ENCODE data around the gene SHANK1.
"Not testable (repeated sequence)": the region's sequence is repeated elsewhere in the genome, so short reads cannot be mapped to it uniquely, and the experiment has no call there.

SHANK1 gene

GRCh38 chr19:50753879-50754278 is 34.3 kb upstream of the SHANK1 start:
- TF ChIP-seq EZH2phosphoT487 (conservative IDR thresholded peaks at IDR 0.05; ENCODE audit: low read length) (no peak), CTCF (IDR thresholded peaks at IDR 0.05; ENCODE audit: insufficient read depth, low read length, poor library complexity, severe bottlenecking) (no peak)
- H4K20me1 ChIP-seq (ENCODE audit: low read depth, low read length) = no peaks in the 10 kb centered on the region
- no peaks in the 10 kb centered on the region for H3K79me2 ChIP-seq (ENCODE audit: insufficient read depth, low read length)
- no peak overlapping the region for H2AFZ ChIP-seq (ENCODE audit: low read depth, low read length, severe bottlenecking)
- no peaks in the 10 kb centered on the region for H3K9me2 ChIP-seq (replicated peaks; ENCODE audit: insufficient read depth, low read length)
- H3K9ac ChIP-seq (ENCODE audit: low read length) = no peak overlapping the region
- H3K27ac ChIP-seq (ENCODE audit: low read depth, low read length) = no peak overlapping the region
- H3K4me3 ChIP-seq (ENCODE audit: insufficient read depth, low read length, poor library complexity, severe bottlenecking) = no peak overlapping the region
- no peaks in the 10 kb centered on the region for H3K27me3 ChIP-seq (ENCODE audit: low read length)
- no peaks in the 10 kb centered on the region for H3K9me3 ChIP-seq (ENCODE audit: insufficient read depth, low read length)
- H3K36me3 ChIP-seq (ENCODE audit: low read length) = no peaks in the 10 kb centered on the region
- no peak overlapping the region for H3K4me2 ChIP-seq (ENCODE audit: low read depth, low read length, poor library complexity, severe bottlenecking)
- H3F3A ChIP-seq (ENCODE audit: insufficient read depth) = no peaks in the 10 kb centered on the region

- no peak overlapping the region for H3K27ac ChIP-seq (ENCODE audit: low read depth, low read length)
- H3K9me3 ChIP-seq (ENCODE audit: insufficient read depth, low read length) = no peaks in the 10 kb centered on the region
- TF ChIP-seq CTCF (IDR thresholded peaks at IDR 0.05; ENCODE audit: insufficient read depth, low read length, poor library complexity, severe bottlenecking) (no peak), EZH2phosphoT487 (conservative IDR thresholded peaks at IDR 0.05; ENCODE audit: low read length) (no peak)
- no peak overlapping the region for H3K4me3 ChIP-seq (ENCODE audit: insufficient read depth, low read length, poor library complexity, severe bottlenecking)
- no peaks in the 10 kb centered on the region for H3K36me3 ChIP-seq (ENCODE audit: low read length)
- no peak overlapping the region for H3K4me2 ChIP-seq (ENCODE audit: low read depth, low read length, poor library complexity, severe bottlenecking)
- no peaks in the 10 kb centered on the region for H4K20me1 ChIP-seq (ENCODE audit: low read depth, low read length)
- no peaks in the 10 kb centered on the region for H3K79me2 ChIP-seq (ENCODE audit: insufficient read depth, low read length)
- H2AFZ ChIP-seq (ENCODE audit: low read depth, low read length, severe bottlenecking) = no peak overlapping the region
- H3F3A ChIP-seq (ENCODE audit: insufficient read depth) = no peaks in the 10 kb centered on the region
- H3K9me2 ChIP-seq (replicated peaks; ENCODE audit: insufficient read depth, low read length) = no peaks in the 10 kb centered on the region
- H3K9ac ChIP-seq (ENCODE audit: low read length) = no peak overlapping the region
- no peaks in the 10 kb centered on the region for H3K27me3 ChIP-seq (ENCODE audit: low read length)
Observed at GRCh38 chr19:50750010-50750409, 30.4 kb upstream of the SHANK1 start.

- no peak overlapping the region for H3K27ac ChIP-seq (ENCODE audit: low read depth, low read length)
- H3K36me3 ChIP-seq (ENCODE audit: low read length) = no peaks in the 10 kb centered on the region
- no peaks in the 10 kb centered on the region for H4K20me1 ChIP-seq (ENCODE audit: low read depth, low read length)
- no peaks in the 10 kb centered on the region for H3K27me3 ChIP-seq (ENCODE audit: low read length)
- no peak overlapping the region for H2AFZ ChIP-seq (ENCODE audit: low read depth, low read length, severe bottlenecking)
- H3K4me2 ChIP-seq (ENCODE audit: low read depth, low read length, poor library complexity, severe bottlenecking) = no peak overlapping the region
- H3K9ac ChIP-seq (ENCODE audit: low read length) = no peak overlapping the region
- no peak for TF ChIP-seq CTCF (IDR thresholded peaks at IDR 0.05; ENCODE audit: insufficient read depth, low read length, poor library complexity, severe bottlenecking)
- TF ChIP-seq EZH2phosphoT487 (conservative IDR thresholded peaks at IDR 0.05; ENCODE audit: low read length) = no peak
- H3K9me2 ChIP-seq (replicated peaks; ENCODE audit: insufficient read depth, low read length) = no peaks in the 10 kb centered on the region
- no peaks in the 10 kb centered on the region for H3F3A ChIP-seq (ENCODE audit: insufficient read depth)
- H3K9me3 ChIP-seq (ENCODE audit: insufficient read depth, low read length) = no peaks in the 10 kb centered on the region
- H3K79me2 ChIP-seq (ENCODE audit: insufficient read depth, low read length) = no peaks in the 10 kb centered on the region
- no peak overlapping the region for H3K4me3 ChIP-seq (ENCODE audit: insufficient read depth, low read length, poor library complexity, severe bottlenecking)
Observed at GRCh38 chr19:50749490-50749889, 29.9 kb upstream of the SHANK1 start.

GRCh38 chr19:50747141-50747540 is 27.5 kb upstream of the SHANK1 start:
- not testable (repeated sequence) for H3K9me3 ChIP-seq (ENCODE audit: insufficient read depth, low read length); H3K4me2 ChIP-seq (ENCODE audit: low read depth, low read length, poor library complexity, severe bottlenecking); H2AFZ ChIP-seq (ENCODE audit: low read depth, low read length, severe bottlenecking); H3K9ac ChIP-seq (ENCODE audit: low read length); H3K4me3 ChIP-seq (ENCODE audit: insufficient read depth, low read length, poor library complexity, severe bottlenecking); H3K27ac ChIP-seq (ENCODE audit: low read depth, low read length); H3K27me3 ChIP-seq (ENCODE audit: low read length); H3K9me2 ChIP-seq (replicated peaks; ENCODE audit: insufficient read depth, low read length); H3K36me3 ChIP-seq (ENCODE audit: low read length); H3F3A ChIP-seq (ENCODE audit: insufficient read depth); H3K79me2 ChIP-seq (ENCODE audit: insufficient read depth, low read length); H4K20me1 ChIP-seq (ENCODE audit: low read depth, low read length)

Data from SU-DHL-6 (cell line).